SU-DHL-6 (cell line): ENCODE data around the gene EDDM13.

Experiments
- CTCF ChIP-seq: fragments of 200-600 bp; sonication (generic); IDR thresholded peaks from one replicate; pipeline ENCODE4 v1.5.1; 2017; ENCODE audit warnings: antibody characterized with exemption, mild to moderate bottlenecking, low read length, moderate library complexity; ENCODE audit not compliant: insufficient read depth, poor library complexity, severe bottlenecking
- EZH2phosphoT487 ChIP-seq: fragments of 200-600 bp; sonication (generic), shearing (Covaris generic); conservative IDR thresholded peaks from 2 replicates; pipeline ENCODE4 v1.6.1; 2018; ENCODE audit warnings: mild to moderate bottlenecking, antibody characterized with exemption, low read length, moderate library complexity, mixed read lengths

DNA sequence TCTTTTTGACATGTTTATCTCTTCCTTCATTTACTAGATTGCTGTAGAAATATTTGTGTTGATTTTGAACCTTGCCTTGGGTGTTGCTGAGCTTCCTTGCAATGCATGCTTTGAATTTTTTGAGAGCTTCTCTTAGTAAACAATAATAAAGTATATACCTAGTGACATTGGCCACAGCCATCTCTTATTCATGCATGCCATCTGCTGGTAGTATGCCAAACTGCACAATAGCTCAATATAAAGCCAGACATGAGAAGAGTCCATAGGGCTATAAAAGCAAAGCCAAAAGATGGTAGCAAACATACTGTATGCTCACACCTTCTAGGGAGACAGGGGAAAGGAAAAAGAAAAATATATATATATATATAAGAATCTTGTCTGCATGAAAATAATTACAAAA is 61.0 kb downstream of the EDDM13 start:
- TF ChIP-seq CTCF (peak; percentile 86), EZH2phosphoT487 (no peak)
